GM21723 (cell line): ENCODE measurements around the gene CNIH3.

Source experiments
- ATAC-seq: cut with Tn5 transposase; IDR thresholded peaks from one replicate; pipeline ENCODE4 v1.9.1; 2021; ENCODE audit warnings: mild to moderate bottlenecking, moderate library complexity; ENCODE audit not compliant: unreplicated experiment

CNIH3 gene

DNA sequence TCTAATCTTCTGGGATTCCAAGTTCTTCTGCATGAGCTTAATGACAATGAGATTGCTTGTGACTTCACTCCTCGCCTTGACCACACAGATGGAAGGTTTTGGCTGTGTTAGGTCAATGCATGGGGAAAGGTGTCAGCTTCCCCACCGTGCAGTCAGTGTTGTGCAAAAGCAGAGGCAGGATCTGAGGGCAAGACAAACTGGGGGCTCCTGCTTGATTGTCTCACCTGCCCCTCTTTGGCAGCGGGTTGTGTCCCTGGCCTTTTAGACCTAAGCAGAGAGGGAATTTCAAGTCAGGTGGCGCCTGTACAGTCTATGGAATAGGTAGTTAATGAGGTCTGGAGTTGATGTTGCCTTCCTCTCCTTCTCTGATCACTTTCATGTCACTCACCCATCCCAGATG lies 150.1 kb downstream of the CNIH3 start:
- no peak for ATAC-seq

DNA sequence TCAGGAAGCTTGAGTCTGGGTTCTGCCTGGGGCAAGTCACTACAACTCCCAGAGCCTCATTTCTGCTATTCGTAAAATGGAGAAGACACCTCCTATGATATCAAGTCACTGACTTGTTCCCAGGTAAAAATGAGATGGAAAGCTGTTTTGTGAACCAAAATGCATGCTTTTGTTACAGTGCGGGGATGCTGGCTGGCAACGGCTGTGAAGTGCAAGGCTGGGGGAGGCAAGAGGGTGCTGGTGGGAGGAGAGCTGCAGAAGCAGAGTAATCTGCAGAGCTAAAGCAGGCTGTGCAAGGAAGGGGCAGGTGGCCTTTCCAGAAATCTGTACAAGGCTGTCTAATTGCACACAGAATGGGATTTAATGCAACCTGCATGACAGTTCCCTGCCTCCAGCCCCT lies 150.9 kb downstream of the CNIH3 start:
- no peak for ATAC-seq

- ATAC-seq = no peak
These were observed 151.6 kb downstream of the CNIH3 start for GRCh38 chr1:224767676-224768075.

DNA sequence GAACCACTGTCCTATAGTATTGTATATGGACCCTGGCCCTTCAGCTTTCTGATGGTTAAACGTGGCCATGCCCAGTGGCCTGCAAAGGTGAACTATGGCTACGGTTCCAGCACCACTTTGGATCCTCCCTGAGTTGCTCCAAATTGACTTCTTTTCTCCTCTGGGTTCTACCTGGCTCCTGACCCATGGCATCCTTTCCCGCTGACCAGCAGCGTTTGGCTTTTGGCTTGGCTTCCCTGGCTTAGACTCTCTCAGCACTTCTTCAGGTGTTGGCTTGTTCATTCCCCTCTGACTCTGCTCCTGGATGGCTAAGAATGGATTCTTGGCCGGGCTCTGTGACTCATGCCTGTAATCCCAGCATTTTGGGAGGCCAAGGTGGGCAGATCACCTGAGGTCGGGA lies 152.9 kb downstream of the CNIH3 start:
- no peak for ATAC-seq

DNA sequence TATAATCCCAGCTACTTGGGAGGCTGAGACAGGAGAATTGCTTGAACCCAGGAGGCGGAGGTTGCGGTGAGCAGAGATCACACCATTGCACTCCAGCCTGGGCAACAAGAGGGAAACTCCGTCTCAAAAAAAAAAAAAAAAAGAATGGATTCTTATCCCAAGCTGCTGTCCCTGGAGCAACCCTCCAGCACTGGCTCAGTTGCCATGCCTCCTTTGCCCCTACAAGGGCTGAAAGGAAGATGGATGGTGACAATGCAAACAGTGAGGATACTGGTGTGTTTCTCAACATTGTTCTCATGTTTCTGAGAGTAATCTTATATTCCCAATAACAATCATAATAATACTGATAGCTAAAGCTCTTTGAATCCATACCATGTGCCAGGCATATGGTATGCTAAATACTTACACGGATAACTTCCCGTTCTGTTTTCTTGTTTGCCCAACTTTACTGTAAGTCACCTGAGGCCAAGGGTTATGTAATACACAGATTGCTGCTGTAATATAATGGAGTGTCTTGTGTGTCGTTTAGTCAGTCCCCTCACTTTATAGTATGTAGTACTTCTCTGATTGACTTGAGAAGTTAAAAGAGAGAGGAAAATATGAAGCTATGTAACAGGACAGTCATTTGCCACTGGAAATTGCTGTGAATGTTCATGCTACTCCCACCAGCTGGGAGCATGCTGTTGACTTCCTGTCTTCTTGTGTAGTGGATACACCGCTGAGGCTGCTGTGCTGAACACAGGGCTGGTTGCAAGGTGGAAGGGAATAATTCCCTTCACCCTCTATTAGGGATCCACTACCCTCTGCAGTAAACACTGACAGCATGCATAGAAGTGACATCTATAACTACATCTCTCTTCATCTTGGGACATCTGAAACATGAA lies 153.6 kb downstream of the CNIH3 start:
- ATAC-seq = no peak

DNA sequence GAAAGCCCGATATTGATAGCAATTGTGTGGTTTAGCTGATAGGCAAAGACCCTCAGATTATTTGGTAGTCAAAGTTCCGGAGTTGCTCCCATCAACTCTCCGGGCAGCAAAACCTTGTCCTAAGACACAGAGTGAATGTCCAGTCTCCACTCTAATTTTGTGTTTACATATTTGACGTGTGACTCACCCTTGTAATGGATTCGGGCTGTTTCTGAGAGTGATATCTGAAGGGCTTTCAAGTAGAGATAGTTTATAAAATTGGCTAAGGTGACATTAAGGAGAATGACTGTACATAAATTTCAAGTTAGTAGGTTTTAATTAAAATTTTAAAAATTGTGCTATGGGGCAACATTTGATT lies 154.2 kb downstream of the CNIH3 start:
- no peak for ATAC-seq

DNA sequence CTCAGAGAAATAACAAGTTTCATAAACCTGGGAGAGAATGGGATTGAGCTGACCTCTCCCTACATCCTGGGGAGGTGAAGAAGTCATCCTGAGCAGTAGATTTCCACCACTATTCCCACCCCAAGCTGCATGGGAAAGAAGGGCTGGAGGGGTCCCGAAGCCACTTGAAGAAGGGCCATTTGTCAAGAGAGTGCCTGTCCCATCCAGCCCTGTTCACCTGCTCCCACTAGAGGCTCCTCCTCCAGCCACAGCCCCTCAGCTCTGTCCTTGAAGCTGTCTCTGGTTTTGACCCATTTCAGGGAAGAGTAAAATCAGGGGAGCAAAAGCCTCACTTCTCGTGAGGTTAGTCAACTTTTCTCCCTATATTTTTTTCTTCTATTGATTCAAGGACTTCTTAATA lies 157.5 kb downstream of the CNIH3 start:
- no peak for ATAC-seq

DNA sequence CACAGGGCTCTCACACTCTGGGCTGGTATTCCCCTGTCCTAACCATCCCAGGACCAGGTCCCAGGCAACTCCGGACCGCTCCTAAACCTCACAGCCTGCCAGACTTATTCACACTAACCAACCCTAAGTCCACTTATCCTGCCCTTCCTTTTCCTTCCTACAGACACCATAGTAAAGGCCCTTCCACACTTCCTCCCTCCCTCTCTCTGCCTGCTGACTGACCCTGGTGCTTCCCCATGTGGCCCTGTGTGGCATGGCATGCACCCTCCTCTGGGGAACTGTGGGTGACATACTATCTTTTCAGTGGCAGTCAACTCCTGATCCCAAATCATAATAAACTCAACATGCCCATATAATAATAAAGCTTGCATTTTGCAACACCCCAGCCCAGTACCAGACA lies 158.3 kb downstream of the CNIH3 start:
- ATAC-seq = peak; percentile 67

DNA sequence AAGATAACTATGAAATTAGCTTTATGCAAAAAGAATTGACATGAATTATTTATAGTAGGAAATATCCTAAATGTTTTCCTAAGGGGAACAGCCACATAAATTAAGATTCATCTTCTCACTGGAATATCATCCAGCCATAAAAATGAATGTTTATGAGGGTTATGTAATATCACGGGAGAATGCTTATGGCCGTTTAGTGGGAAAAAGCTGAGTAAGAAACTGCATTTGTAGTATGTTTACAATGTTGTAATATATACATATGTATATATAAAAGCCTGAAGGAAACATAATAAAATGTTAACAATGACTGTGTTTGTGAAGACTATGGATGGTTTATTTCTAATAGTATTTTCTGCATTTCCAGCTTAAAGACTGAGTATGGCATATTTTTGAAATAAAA lies 161.1 kb downstream of the CNIH3 start:
- no peak for ATAC-seq

- ATAC-seq = no peak
These were observed 163.4 kb downstream of the CNIH3 start for GRCh38 chr1:224779536-224779935.

DNA sequence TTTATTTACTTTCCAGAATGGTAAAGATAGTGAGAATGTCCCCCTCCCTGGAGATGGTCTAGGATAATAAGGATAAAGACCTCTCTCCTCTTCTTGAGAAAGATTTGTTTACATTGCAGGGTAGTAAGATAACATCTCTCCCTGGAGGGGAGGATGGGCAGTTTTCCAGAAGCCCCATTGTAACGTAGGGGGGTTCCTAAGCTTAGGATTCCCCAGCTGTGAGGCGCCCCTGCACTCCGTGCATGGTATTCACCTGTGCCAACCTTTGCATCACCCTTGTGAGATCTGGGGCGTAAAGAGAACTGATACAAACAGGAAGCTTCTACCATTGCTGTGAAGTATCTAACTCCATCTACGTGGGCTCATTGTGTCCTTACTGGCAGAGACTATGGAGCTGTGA lies 164.6 kb downstream of the CNIH3 start:
- ATAC-seq = no peak

GRCh38 chr1:224781800-224782199 lies 165.7 kb downstream of the CNIH3 start:
- peak; percentile 59 for ATAC-seq

- ATAC-seq = no peak
These were observed 166.3 kb downstream of the CNIH3 start for GRCh38 chr1:224782281-224783000.

DNA sequence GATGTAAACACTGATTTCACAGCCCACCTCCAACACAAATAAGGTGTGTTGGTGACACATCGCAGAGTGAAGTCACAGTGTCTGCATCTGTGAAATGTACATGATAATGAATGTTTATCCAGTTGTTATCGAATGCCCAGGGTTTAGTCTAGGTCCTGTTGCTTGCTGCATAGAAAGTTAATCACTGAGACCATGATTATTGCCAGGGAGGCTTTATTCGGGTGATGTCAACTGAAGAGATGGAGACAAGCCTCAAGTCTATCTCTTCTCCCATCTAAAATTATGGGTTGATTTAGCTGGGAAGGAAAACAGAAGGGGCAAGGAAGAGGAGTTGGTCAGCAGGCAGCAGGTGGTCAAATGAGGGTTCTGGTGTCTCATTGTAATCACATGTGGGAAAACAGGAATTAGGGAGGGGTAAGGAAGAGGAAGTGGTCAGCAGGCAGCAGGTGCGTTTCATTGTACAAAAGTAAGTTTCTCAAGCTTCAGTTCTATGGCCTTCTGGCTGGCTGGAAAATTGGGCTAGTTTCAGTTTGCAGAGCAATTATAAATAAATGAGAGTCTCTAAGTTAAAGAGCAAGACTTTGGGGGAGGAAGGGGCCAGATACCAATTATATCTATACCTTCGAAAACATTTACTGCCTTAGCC lies 167.0 kb downstream of the CNIH3 start:
- peak; percentile 74 for ATAC-seq

DNA sequence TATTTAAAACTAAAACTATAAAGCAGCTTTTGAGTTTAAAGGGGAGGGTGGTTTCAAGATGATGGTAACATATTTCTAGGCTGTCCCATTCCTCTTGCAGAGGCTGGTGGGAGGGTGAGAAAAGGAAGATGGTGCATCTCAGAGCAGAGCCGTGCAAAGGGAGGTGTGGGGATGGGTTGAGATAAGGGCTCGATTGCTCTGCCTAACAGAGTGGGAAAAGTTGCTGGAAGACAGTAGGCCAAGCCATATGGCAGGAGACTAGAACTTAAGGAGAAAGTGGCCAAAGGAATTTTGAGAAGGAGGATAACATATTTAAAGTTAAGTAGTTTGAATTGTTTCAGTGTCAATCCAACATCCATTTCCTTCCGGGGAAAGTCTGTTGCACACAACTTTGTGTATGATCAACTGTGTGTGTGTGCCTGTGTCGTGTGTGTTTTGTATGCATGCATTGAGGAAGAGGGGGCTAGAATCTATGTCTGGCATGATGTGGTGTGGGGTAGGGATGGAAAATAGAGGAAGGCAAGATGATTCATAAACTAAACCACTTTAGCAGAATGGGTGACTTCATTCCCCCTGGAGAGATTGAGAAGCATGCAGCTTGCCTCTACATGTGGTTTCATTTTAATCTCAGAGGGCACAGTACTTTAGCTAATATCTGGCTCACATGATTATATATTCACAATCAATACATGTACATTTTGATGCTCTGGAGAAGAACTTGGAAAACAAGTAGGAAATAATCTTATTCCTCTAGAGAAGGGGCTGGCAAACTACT lies 168.3 kb downstream of the CNIH3 start:
- ATAC-seq = no peak

GRCh38 chr1:224785040-224785328 lies 168.9 kb downstream of the CNIH3 start:
- no peak for ATAC-seq

- ATAC-seq = no peak
These were observed 169.5 kb downstream of the CNIH3 start for GRCh38 chr1:224785622-224786021.

GRCh38 chr1:224786533-224787250 lies 170.6 kb downstream of the CNIH3 start:
- ATAC-seq = no peak

DNA sequence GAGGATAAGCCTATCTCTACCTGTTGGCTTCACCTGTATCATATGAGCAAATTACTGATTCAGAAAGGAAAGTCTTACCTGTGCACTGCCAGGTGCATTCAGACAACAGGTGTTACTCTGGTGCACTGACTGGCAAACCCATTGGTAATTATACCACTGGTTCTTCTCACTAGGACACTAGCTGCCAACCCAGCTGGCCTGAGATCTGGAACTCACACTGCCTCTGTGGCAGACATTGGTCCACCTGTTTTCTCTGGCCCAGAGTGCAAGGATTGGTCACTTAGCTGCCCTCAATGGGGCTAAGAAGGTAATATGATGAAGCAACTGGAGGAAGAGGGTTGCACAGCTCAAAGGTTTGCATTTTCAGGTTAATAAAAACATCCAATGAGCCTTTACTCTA lies 173.2 kb downstream of the CNIH3 start:
- no peak for ATAC-seq
